Measurements from ENCODE around the gene TXNRD2. TPM values are rescaled to one million over a fixed set of nuclear protein-coding genes. Genes with fewer than 3 reads are reported as not detected.
A peak's percentile ranks its signal among the peaks of the same experiment; 100 is the strongest.

TXNRD2 gene
- total RNA-seq, 1 donor from 2014 or later: 25.7 TPM

DNA sequence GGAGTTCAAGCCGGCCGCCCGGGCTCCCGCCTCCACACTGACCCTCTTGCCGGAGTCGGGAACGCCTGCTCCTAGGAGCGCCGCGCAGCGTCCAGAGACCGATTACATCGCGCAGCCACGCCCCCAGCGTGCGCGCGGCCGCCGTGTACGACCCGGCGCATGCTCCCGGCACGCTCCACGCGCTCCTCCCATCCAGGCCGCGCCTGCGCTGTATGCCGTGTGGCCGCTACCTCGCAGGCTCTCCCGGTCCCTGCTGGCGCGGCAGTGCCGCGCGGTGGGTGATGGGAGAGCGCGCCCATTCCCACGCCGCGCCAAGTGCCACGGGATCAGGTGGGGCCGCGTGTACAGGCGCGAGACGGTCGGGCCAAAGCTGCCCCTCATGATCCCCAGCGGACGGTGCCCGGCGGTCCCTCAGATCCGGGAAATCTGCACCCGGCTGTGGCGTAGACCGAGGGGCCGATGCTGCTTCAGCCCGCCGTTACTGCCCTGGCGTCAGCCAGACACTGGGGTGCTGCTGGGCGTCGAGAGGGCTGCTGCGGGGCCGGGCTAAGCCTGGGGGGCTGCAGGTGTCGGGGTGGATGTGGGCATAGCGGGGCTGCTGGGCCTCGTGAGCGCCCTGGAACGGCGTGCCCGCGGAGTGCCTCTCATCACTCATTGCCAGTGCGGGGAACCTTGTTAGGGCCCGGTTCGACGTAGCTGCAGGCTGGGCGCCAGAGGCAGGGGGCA lies 86.7 kb downstream of the TXNRD2 start, which contains the start of the genes GNB1L and RTL10:
GNB1L (minus strand) TSS at position 97 of the 726 bp plus-strand sequence. CDS start 33,519 bp downstream, outside the sequence.
RTL10 (minus strand) TSS at position 97 of the 726 bp plus-strand sequence. CDS start 2,613 bp downstream, outside the sequence.
- Mint-ChIP-seq H3K4me3 (ENCODE audit: unreplicated experiment) (peak within 1 kb of the TSS; percentile 96), H3K4me1 (ENCODE audit: low read depth, unreplicated experiment) (peaks cover 30% of the 10 kb centered on the region), H3K9me3 (ENCODE audit: unreplicated experiment) (no peaks in the 10 kb centered on the region), H3K36me3 (ENCODE audit: low read depth, unreplicated experiment) (peaks cover 24% of the 10 kb centered on the region), H3K27ac (ENCODE audit: unreplicated experiment) (peak within 1 kb of the TSS; percentile 90), H3K27me3 (ENCODE audit: low read depth, unreplicated experiment) (no peaks in the 10 kb centered on the region)
- peak within 1 kb of the TSS; percentile 98 for H3K4me2 ChIP-seq (ENCODE audit: low read length)
- no peaks in the 10 kb centered on the region for H3K9me3 ChIP-seq (ENCODE audit: insufficient read depth, low read depth, low read length)
- H4K20me1 ChIP-seq (ENCODE audit: insufficient read depth, low read length): peaks cover 43% of the 10 kb centered on the region
- TF ChIP-seq EZH2 (IDR thresholded peaks at IDR 0.05; ENCODE audit: insufficient read depth, low read length): no peak
- TF ChIP-seq, protein P1, sequence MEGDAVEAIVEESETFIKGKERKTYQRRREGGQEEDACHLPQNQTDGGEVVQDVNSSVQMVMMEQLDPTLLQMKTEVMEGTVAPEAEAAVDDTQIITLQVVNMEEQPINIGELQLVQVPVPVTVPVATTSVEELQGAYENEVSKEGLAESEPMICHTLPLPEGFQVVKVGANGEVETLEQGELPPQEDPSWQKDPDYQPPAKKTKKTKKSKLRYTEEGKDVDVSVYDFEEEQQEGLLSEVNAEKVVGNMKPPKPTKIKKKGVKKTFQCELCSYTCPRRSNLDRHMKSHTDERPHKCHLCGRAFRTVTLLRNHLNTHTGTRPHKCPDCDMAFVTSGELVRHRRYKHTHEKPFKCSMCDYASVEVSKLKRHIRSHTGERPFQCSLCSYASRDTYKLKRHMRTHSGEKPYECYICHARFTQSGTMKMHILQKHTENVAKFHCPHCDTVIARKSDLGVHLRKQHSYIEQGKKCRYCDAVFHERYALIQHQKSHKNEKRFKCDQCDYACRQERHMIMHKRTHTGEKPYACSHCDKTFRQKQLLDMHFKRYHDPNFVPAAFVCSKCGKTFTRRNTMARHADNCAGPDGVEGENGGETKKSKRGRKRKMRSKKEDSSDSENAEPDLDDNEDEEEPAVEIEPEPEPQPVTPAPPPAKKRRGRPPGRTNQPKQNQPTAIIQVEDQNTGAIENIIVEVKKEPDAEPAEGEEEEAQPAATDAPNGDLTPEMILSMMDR (IDR thresholded peaks at IDR 0.05; ENCODE audit: insufficient read depth, low read depth, low read length): no peak
- peaks cover 64% of the 10 kb centered on the region for H3K79me2 ChIP-seq (ENCODE audit: insufficient read depth, low read length)
- H3K4me1 ChIP-seq (ENCODE audit: insufficient read depth, low read length): peaks cover 29% of the 10 kb centered on the region
- no peak for FAIRE-seq
- peak within 1 kb of the TSS; percentile 78 for H3K4me3 ChIP-seq (ENCODE audit: insufficient read depth, low read depth, low read length)
- peak; percentile 90 for DNase-seq (ENCODE audit: low read depth)
- H3K27me3 ChIP-seq (ENCODE audit: insufficient read depth, low read length): no peaks in the 10 kb centered on the region
- H3K9ac ChIP-seq (ENCODE audit: low read length): peak within 1 kb of the TSS; percentile 84
- peak within 1 kb of the TSS; percentile 84 for H2AFZ ChIP-seq (ENCODE audit: low read depth, low read length)
- H3K36me3 ChIP-seq (ENCODE audit: insufficient read depth, low read length): peaks cover 2% of the 10 kb centered on the region
- peak within 1 kb of the TSS; percentile 74 for H3K27ac ChIP-seq (ENCODE audit: low read depth, low read length)

DNA sequence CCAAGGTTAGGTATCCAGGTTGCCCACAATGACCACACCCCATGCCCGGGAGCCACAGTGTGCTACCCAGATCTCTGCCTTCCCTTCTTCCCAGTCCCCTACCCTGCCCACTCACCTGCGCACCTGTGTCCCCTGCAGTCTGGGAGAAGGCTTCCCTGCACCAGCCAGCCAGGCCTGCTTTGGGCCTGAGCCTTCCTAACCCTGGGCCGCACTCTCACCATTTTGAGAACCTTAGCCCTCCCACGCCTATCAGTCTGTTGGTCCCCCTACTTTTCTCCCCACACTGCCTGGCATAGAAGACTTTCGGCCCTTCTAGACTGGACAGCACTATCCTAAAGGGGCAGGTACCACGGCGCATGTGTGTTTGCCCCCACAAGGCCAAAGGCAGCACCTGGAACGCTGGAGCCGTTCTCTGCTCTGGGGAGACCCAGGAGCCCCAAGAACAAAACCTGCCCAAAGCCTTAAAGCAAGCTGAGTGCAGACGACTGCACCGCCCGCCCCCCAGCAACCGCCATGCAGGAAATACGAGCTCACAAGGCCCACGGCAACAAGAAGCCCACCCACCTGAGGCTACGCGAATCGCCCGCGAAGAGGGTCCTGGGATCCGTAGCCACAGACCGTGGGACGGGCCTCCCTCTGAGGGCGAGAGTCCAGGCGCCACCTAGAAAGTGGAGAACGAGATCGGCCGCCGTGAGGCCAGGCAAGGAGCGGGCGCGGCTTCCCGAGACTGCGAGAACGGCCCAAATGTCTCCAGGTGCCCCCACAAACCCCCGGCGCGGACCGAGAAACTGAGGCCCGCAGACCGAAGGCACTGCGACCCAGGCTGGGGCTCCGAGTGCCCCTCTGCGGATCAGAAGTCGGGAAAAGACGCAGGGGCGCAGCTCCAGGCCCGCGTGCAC lies 87.5 kb downstream of the TXNRD2 start:
- peak overlapping the region; percentile 63 for H3K27ac ChIP-seq (ENCODE audit: low read depth, low read length)
- Mint-ChIP-seq H3K4me1 (ENCODE audit: low read depth, unreplicated experiment) (peaks cover 34% of the 10 kb centered on the region), H3K27ac (ENCODE audit: unreplicated experiment) (peak overlapping the region; percentile 90), H3K4me3 (ENCODE audit: unreplicated experiment) (peak overlapping the region; percentile 96), H3K36me3 (ENCODE audit: low read depth, unreplicated experiment) (peaks cover 24% of the 10 kb centered on the region), H3K9me3 (ENCODE audit: unreplicated experiment) (no peaks in the 10 kb centered on the region), H3K27me3 (ENCODE audit: low read depth, unreplicated experiment) (no peaks in the 10 kb centered on the region)
- H3K9me3 ChIP-seq (ENCODE audit: insufficient read depth, low read depth, low read length): no peaks in the 10 kb centered on the region
- H3K27me3 ChIP-seq (ENCODE audit: insufficient read depth, low read length): no peaks in the 10 kb centered on the region
- DNase-seq (ENCODE audit: low read depth) (no peak), FAIRE-seq (no peak)
- peaks cover 5% of the 10 kb centered on the region for H3K36me3 ChIP-seq (ENCODE audit: insufficient read depth, low read length)
- peaks cover 69% of the 10 kb centered on the region for H3K79me2 ChIP-seq (ENCODE audit: insufficient read depth, low read length)
- H2AFZ ChIP-seq (ENCODE audit: low read depth, low read length): peak overlapping the region; percentile 63
- peak overlapping the region; percentile 84 for H3K9ac ChIP-seq (ENCODE audit: low read length)
- H3K4me2 ChIP-seq (ENCODE audit: low read length): peak overlapping the region; percentile 98
- H4K20me1 ChIP-seq (ENCODE audit: insufficient read depth, low read length): peaks cover 50% of the 10 kb centered on the region
- TF ChIP-seq, protein P1 (IDR thresholded peaks at IDR 0.05; ENCODE audit: insufficient read depth, low read depth, low read length): no peak
- TF ChIP-seq EZH2 (IDR thresholded peaks at IDR 0.05; ENCODE audit: insufficient read depth, low read length): no peak
- H3K4me1 ChIP-seq (ENCODE audit: insufficient read depth, low read length): peaks cover 33% of the 10 kb centered on the region
- H3K4me3 ChIP-seq (ENCODE audit: insufficient read depth, low read depth, low read length): peak overlapping the region; percentile 78
